T-helper 17 cell (primary cell): ENCODE results near the gene CLDN24. TPM values are rescaled to one million over a fixed set of nuclear protein-coding genes. Genes with fewer than 3 reads are reported as not detected.
A peak's percentile ranks its signal among the peaks of the same experiment; 100 is the strongest.

Source experiments
- ATAC-seq: fragments of 150-1000 bp; cut with Tn5 transposase; 2 replicates; pipeline ENCODE4 v1.10.0; 2021; ENCODE audit warnings: mild to moderate bottlenecking, moderate library complexity
- DNase-seq, 3 donors: peaks; one replicate each; pipeline versions ENCODE4 v3.0.0 to v3.0.0-alpha.2; 2020 to 2021
- H3K9me3 ChIP-seq: one replicate; pipeline ENCODE4 v1.7.0; 2013; ENCODE audit warnings: low read length, mild to moderate bottlenecking; ENCODE audit not compliant: control insufficient read depth, poor library complexity, severe bottlenecking
- H3K27ac Mint-ChIP-seq: one replicate; pipeline ENCODE4 v1.8.0; 2022; ENCODE audit warnings: mild to moderate bottlenecking, moderate library complexity, mixed read lengths
- H3K27me3 Mint-ChIP-seq: one replicate; pipeline ENCODE4 v1.8.0; 2022; ENCODE audit warnings: mixed read lengths
- H3K36me3 Mint-ChIP-seq: one replicate; pipeline ENCODE4 v1.8.0; 2022; ENCODE audit warnings: low read depth, mixed read lengths
- H3K4me1 Mint-ChIP-seq: one replicate; pipeline ENCODE4 v1.8.0; 2022; ENCODE audit warnings: mild to moderate bottlenecking, mixed read lengths
- H3K4me3 Mint-ChIP-seq: one replicate; pipeline ENCODE4 v1.8.0; 2022; ENCODE audit warnings: mild to moderate bottlenecking, moderate library complexity, mixed read lengths
- total RNA-seq, 4 donors: library from RNA in 2 of 4; stranded (reverse) in 2 of 4; gene quantifications; one replicate each; pipeline ENCODE4 v1.2.3 and lab custom pipeline; 2022 to 2026

The CLDN24 gene
- total RNA-seq, 2 donors from 2014 or later: not detected

DNA sequence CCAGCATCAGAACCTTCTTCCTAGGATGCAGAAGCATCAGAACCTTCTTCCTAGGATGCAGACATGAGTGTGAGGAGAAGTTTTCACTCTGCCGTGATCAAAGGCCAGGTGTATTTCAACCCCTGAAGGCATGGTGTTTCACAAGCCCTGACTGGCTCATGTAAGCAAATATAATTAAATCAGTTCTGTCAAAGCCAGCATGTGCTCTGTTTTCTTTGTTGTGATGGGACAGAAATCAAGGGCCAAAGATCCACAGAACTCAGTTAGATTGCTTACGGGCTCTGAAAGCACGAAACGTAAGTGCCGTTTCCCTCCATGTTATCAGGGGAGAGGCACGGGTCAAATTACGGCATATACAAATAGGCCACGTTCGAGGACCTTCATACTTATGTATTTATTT, 32.0 kb upstream of the CLDN24 start:
- no peak for DNase-seq
- H3K9me3 ChIP-seq: no peaks in the 10 kb centered on the region
- H3K27ac Mint-ChIP-seq: no peak overlapping the region
- H3K36me3 Mint-ChIP-seq: no peaks in the 10 kb centered on the region
- H3K27me3 Mint-ChIP-seq: peaks cover 22% of the 10 kb centered on the region
- H3K4me1 Mint-ChIP-seq: peaks cover 6% of the 10 kb centered on the region
- no peak overlapping the region for H3K4me3 Mint-ChIP-seq
- no peak for ATAC-seq

DNA sequence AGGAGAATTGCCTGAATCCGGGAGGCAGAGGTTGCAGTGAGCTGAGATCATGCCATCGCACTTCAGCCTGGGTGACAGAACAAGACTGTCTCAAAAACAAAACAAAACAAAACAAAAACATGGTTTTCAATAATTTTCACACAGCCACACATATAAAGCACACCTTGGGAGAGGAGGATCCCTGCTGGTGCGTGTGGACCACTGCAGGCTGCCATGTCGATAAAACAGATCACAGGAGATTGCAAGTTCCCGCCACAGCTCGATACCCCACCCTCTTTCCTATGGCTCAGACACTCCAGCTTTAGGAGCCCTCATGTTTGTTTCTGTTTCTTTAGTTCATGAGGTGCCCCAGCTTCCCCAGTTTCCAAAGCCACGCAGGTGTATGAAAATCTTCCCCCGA, 31.3 kb upstream of the CLDN24 start:
- H3K9me3 ChIP-seq: no peaks in the 10 kb centered on the region
- ATAC-seq (no peak), DNase-seq (no peak)
- Mint-ChIP-seq H3K27ac (no peak overlapping the region), H3K4me3 (no peak overlapping the region), H3K27me3 (peaks cover 23% of the 10 kb centered on the region), H3K36me3 (no peaks in the 10 kb centered on the region), H3K4me1 (peaks cover 6% of the 10 kb centered on the region)

DNA sequence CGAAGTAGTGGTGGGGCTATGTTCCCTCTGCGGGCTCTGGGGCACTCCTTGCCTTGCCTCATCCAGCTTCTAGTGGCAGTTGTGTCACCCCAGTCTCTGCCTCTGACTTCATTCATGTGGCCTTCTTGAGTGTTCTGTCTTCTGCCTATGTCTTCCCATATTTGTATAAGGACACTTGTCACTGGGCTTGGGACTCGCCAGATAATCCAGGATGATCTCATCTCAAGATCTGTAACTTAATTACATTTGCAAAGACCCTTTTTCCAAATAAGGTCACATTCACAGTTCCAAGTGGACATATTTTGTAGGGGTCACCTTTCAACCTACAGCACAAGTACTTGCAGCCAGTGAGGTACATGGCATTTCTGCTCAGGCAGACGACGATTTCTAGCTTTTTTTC, 30.3 kb upstream of the CLDN24 start:
- no peak for ATAC-seq
- Mint-ChIP-seq H3K27ac (no peak overlapping the region), H3K27me3 (peaks cover 23% of the 10 kb centered on the region), H3K4me1 (peaks cover 6% of the 10 kb centered on the region), H3K36me3 (no peaks in the 10 kb centered on the region), H3K4me3 (no peak overlapping the region)
- no peak for DNase-seq
- no peaks in the 10 kb centered on the region for H3K9me3 ChIP-seq

DNA sequence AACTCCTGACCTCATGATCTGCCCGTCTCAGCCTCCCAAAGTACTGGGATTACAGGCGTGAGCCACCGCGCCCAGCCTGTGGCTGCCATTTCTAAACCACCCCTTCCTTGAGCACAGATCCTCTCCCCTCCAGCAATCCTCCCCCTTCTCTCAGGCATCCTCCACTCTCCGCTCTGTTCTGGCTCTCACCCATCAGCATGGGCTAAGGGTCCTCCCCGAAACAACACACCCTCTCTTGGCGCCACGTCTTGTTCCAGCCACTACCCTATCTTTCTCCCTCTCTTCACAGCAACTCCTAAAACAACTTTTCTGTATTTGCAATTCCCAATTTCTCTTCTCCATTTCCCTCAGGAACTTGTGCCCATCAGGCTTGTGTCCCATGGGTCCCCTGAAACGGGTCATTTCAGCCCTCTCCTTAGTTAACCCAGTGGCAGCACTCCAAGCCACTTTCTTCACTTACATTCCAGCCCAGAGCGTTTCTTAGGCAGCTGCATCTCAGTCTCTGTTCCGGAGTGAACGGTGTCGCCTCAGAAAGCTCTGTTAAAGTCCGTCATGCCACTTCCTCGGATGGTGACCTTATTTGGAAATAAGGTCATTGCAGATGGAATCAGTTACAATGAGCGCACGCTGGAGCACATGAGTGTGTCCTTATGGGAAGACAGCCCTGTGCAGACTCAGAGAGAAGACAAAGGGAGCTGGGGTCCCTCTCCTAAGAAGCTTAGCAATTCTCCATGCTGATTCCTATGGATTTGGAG, 28.3 kb upstream of the CLDN24 start:
- no peaks in the 10 kb centered on the region for H3K9me3 ChIP-seq
- no peak overlapping the region for H3K4me3 Mint-ChIP-seq
- H3K36me3 Mint-ChIP-seq: no peaks in the 10 kb centered on the region
- peaks cover 2% of the 10 kb centered on the region for H3K4me1 Mint-ChIP-seq
- H3K27me3 Mint-ChIP-seq: peaks cover 26% of the 10 kb centered on the region
- ATAC-seq (no peak), DNase-seq (no peak)
- no peak overlapping the region for H3K27ac Mint-ChIP-seq

DNA sequence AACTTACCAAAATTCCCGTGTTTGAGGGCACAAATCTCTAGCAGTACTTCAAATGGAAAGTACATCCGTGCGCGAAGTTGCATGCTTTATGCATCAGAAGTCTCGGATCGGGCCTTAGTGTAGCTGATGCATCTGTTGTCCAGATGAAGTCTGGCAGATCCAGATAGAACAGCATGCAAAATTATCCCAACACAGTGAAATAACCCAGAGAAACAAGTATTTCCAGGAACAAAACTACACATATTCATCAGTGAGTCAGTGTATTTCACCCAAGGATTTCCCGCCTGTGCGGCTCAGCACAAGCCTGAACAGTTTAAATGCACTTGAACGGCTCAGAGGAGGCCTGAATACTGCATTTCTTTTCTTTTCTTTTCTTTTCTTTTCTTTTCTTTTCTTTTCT, 27.4 kb upstream of the CLDN24 start:
- no peak for ATAC-seq
- Mint-ChIP-seq H3K4me3 (no peak overlapping the region), H3K36me3 (peaks cover 3% of the 10 kb centered on the region), H3K27me3 (peaks cover 33% of the 10 kb centered on the region), H3K4me1 (peaks cover 2% of the 10 kb centered on the region), H3K27ac (no peak overlapping the region)
- no peaks in the 10 kb centered on the region for H3K9me3 ChIP-seq
- no peak for DNase-seq

DNA sequence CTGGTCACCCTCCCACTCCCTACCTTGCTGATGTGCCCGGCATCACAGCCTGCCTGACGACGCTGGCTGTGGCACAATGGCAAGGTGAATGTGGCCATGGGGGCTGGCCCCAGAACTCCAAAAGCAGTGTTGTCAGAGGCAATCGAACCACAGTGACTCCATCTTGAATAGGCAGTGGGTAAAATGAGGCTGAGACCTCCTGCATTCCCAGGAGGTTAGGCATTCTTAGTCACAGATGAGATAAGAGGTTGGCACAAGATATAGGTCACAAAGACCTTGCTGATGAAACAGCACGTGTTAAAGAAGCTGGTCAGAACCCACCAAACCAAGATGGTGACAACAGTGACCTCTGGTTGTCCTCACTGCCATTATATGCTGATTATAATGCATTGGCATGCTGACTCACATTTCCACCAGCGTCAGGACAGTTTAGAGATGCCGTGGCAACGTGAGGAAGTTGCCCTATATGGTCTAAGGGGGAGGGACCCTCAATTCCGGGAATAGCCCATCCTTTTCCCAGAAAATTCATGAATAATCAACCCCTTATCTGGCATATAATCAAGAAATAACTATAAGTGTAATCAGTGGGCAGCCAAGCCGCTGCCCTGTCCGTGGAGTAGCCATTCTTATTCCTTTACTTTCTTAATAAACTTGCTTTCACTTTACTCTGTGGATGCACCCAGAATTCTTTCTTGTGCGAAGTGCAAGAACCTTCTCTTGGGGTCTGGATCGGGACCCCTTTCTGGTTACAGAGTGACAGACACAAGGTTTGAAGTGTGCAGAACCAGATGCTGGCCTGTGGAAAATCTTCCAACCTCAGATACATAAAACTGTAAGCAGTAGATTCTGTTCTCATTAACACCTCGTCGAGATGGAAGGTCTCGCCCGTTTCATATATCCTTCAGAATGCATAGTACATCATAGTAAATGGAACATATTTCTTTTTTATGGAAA, 26.8 kb upstream of the CLDN24 start:
- no peak overlapping the region for H3K27ac Mint-ChIP-seq
- no peak for DNase-seq
- H3K27me3 Mint-ChIP-seq: peaks cover 35% of the 10 kb centered on the region
- peaks cover 3% of the 10 kb centered on the region for H3K36me3 Mint-ChIP-seq
- H3K4me3 Mint-ChIP-seq: peak overlapping the region; percentile 21
- peaks cover 2% of the 10 kb centered on the region for H3K4me1 Mint-ChIP-seq
- ATAC-seq: no peak
- no peaks in the 10 kb centered on the region for H3K9me3 ChIP-seq

DNA sequence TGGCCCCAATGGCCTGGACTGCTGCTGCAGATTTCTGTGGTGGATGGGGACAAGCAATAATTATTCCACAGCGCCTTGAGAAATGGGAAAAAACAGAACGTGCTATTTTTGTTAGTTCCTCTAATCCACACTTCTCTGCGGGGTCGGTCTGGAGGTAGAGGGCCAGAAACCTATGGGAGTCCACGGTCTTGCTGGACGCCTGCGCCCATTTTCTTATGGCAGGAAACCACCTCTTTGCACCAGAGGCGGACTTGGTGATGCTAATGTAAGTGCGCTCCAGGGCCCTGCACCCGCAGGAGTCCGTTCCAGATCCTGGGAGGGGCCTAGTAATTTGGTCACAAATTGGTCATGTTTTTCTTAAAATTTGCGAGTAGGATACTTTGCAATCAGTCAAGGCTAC, 25.9 kb upstream of the CLDN24 start:
- H3K27ac Mint-ChIP-seq: no peak overlapping the region
- no peak for ATAC-seq
- H3K27me3 Mint-ChIP-seq: peaks cover 30% of the 10 kb centered on the region
- peaks cover 3% of the 10 kb centered on the region for H3K4me1 Mint-ChIP-seq
- H3K9me3 ChIP-seq: no peaks in the 10 kb centered on the region
- no peak overlapping the region for H3K4me3 Mint-ChIP-seq
- peaks cover 3% of the 10 kb centered on the region for H3K36me3 Mint-ChIP-seq
- no peak for DNase-seq

DNA sequence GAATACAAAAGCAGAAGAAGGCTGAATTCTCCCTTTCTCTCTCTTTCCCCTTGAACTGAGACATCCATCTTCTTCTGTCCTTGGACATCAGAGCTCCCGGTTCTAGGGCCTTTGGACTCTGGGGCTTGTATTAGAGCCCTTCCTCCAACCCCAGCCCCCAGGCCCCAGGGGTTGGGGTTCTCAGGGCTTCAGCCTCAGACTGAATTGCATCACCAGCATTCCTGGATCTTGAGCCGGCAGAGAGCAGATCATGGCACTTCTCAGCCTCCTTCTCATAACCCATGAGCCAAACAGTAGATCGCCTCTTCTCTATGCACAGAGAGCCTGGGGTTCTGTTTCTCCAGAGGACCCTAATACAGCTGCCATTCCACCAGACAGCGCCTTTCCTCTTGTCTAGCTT, 25.3 kb upstream of the CLDN24 start:
- DNase-seq: no peak
- peaks cover 4% of the 10 kb centered on the region for H3K4me1 Mint-ChIP-seq
- peaks cover 30% of the 10 kb centered on the region for H3K27me3 Mint-ChIP-seq
- H3K36me3 Mint-ChIP-seq: peaks cover 3% of the 10 kb centered on the region
- ATAC-seq: no peak
- H3K4me3 Mint-ChIP-seq: no peak overlapping the region
- no peaks in the 10 kb centered on the region for H3K9me3 ChIP-seq
- H3K27ac Mint-ChIP-seq: no peak overlapping the region

DNA sequence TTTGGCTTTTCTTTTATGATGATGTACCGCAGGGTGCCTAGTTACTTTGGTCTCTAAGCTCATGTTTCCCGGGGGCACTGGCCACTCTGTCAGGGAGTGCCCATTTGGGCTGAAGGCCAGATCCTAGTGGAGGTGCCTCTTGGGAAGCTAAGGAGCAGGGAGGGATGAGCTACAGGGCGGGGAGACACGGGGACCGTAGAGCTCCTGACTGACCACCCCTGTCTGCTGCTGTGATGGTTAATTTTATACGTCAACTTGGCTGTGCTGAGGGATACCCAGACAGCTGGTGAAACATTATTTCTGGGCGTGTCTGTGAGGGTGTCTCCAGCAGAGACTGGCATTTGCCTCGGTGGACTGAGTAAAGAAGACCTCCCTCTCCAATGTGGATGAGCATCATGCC, 24.9 kb upstream of the CLDN24 start:
- H3K4me3 Mint-ChIP-seq: no peak overlapping the region
- peaks cover 30% of the 10 kb centered on the region for H3K27me3 Mint-ChIP-seq
- peaks cover 3% of the 10 kb centered on the region for H3K36me3 Mint-ChIP-seq
- no peak overlapping the region for H3K27ac Mint-ChIP-seq
- H3K9me3 ChIP-seq: no peaks in the 10 kb centered on the region
- DNase-seq: no peak
- ATAC-seq: no peak
- H3K4me1 Mint-ChIP-seq: peaks cover 4% of the 10 kb centered on the region

DNA sequence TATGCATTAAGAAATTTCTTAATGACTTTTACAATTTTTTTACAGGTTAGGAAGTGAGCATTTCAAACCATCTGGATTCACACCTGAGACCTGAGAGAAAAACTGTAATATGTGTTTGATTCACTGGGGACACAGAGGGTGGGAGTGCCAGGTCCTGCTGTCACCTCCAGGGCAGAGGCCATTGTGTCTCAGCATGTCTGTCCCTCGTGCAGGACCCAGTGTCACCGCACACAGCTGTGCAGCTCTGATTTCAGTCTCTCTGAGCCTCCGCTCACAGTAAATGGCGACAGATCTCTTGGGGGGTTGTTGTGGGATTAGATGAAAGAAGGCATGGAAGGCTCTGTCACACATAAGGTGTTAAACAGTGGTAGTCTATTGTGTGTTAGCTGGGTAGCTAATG, 23.0 kb upstream of the CLDN24 start:
- peak overlapping the region; percentile 21 for H3K4me3 Mint-ChIP-seq
- ATAC-seq: no peak
- no peak overlapping the region for H3K27ac Mint-ChIP-seq
- peaks cover 24% of the 10 kb centered on the region for H3K27me3 Mint-ChIP-seq
- H3K36me3 Mint-ChIP-seq: peaks cover 3% of the 10 kb centered on the region
- H3K4me1 Mint-ChIP-seq: peaks cover 2% of the 10 kb centered on the region
- no peaks in the 10 kb centered on the region for H3K9me3 ChIP-seq
- no peak for DNase-seq

DNA sequence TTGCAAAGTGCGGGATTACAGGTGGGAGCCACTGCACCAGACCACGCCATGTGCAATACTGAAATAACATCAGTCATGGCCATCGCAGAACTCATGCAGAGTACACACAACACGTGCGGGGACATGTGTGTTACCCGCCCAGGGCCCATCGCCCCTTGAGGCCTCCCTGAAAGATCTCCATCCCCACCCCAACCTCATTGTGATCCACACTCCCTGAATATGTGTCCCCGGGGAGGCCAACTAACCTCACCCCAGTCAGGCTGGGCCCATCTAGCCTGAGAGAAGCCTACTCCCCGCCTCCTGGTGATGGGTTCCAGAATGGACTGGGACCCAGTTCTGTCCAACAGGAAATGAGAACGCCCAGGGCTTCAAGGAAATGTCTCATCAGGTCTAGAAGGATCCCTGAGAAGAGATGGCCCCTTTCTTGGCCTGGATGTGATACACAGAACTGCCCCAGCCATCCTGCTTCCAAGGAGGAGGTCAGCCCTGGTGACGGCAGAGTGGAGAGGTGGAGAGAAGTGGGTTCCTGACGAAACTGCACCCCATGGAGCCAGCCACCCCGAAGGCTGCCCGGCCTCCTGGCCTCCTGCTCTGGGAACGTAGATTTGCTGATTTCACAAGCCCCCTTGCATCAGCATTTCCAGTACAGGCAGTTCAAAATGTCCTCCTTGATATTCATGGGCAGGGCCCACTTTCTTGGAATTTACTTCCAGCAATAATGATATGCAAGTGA, 22.5 kb upstream of the CLDN24 start:
- no peaks in the 10 kb centered on the region for H3K9me3 ChIP-seq
- Mint-ChIP-seq H3K36me3 (peaks cover 3% of the 10 kb centered on the region), H3K4me3 (no peak overlapping the region), H3K27me3 (peaks cover 24% of the 10 kb centered on the region), H3K27ac (no peak overlapping the region), H3K4me1 (peaks cover 2% of the 10 kb centered on the region)
- no peak for DNase-seq
- ATAC-seq: no peak

DNA sequence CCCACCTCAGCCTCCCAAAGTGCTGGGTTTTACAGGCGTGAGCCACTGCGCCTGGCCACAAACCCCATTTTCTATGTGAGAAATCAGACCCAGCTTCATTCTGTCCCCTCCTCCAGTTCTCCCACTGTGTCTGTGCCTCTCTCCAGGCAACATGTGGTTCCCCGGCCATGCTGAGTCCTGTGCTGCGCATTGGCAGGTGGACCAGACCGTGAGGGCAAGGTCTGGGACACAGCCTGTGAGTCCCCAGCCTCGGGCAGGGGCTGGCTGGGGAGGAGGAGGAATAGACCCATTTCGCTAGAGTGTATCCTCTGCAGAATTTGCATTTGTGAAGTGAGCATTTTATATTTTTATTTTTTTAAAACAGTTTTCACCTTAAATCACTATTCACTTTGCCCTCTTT, 21.5 kb upstream of the CLDN24 start:
- DNase-seq: no peak
- no peak overlapping the region for H3K4me3 Mint-ChIP-seq
- no peak for ATAC-seq
- H3K27ac Mint-ChIP-seq: no peak overlapping the region
- H3K27me3 Mint-ChIP-seq: peaks cover 24% of the 10 kb centered on the region
- H3K36me3 Mint-ChIP-seq: peaks cover 3% of the 10 kb centered on the region
- peaks cover 2% of the 10 kb centered on the region for H3K4me1 Mint-ChIP-seq
- no peaks in the 10 kb centered on the region for H3K9me3 ChIP-seq
